HEK293 (cell line): ENCODE measurements around the gene TAAR9.

Source experiments
- CTCF ChIA-PET: fragments of 350-600 bp; formaldehyde crosslinking; extraction: SDS; loops from one replicate; lab custom pipeline; 2021; ENCODE audit warnings: antibody characterized with exemption; lab: Yijun Ruan, JAX
- POLR2A ChIA-PET: fragments of 300-600 bp; formaldehyde crosslinking; extraction: SDS; loops from one replicate; lab custom pipeline; 2020; ENCODE audit warnings: antibody characterized with exemption, inconsistent platforms; lab: Yijun Ruan, JAX
- H3K27ac ChIP-seq: fragments of 200-500 bp; sonication (Bioruptor generic); 2 replicates; pipeline ENCODE4 v1.5.1; 2014; ENCODE audit warnings: low read depth, low read length, control low read depth, inconsistent platforms; ENCODE audit errors: extremely low read depth
- H3K36me3 ChIP-seq, 2 experiments: fragments of 200-500 bp in 1 of 2; sonication (Bioruptor generic) in 1 of 2; 1 replicate in 1 of 2; 2 replicates in 1 of 2; pipeline ENCODE4 v1.5.1; 2014 to 2017; ENCODE audit warnings: inconsistent platforms in 2 of 2, low read length in 2 of 2; ENCODE audit not compliant: control insufficient read depth in 2 of 2, insufficient read depth in 1 of 2
- H3K4me1 ChIP-seq: fragments of 200-500 bp; sonication (Bioruptor generic); 2 replicates; pipeline ENCODE4 v1.5.1; 2014; ENCODE audit warnings: mild to moderate bottlenecking, low read length, inconsistent platforms; ENCODE audit not compliant: control insufficient read depth, insufficient read depth
- H3K4me3 ChIP-seq: 2 replicates; pipeline ENCODE4 v1.5.1; 2011; ENCODE audit warnings: low read depth, mild to moderate bottlenecking, control low read depth, low read length, moderate library complexity
- H3K9me3 ChIP-seq: fragments of 200-500 bp; sonication (Bioruptor generic); 2 replicates; pipeline ENCODE4 v1.5.1; 2014; ENCODE audit warnings: low read depth, low read length, inconsistent platforms; ENCODE audit not compliant: control insufficient read depth, insufficient read depth
- EGR2 ChIP-seq: fragments of 450-650 bp; formaldehyde crosslinking; IDR thresholded peaks from 2 replicates; pipeline ENCODE4 v1.5.1; 2016; ENCODE audit warnings: low read depth, missing biosample characterization, missing genetic modification characterization
- FEZF1 ChIP-seq: fragments of 450-650 bp; formaldehyde crosslinking; IDR thresholded peaks from 2 replicates; pipeline ENCODE4 v1.5.1; 2016; ENCODE audit warnings: missing biosample characterization, missing genetic modification characterization
- GLIS1 ChIP-seq: fragments of 450-650 bp; formaldehyde crosslinking; IDR thresholded peaks from 2 replicates; pipeline ENCODE4 v1.5.1; 2016; ENCODE audit warnings: missing biosample characterization, missing genetic modification characterization
- IKZF3 ChIP-seq: fragments of 450-650 bp; IDR thresholded peaks from 2 replicates; pipeline ENCODE4 v1.5.0; 2018; ENCODE audit warnings: missing biosample characterization, mild to moderate bottlenecking, missing genetic modification characterization, moderate library complexity
- SP2 ChIP-seq: fragments of 450-650 bp; formaldehyde crosslinking; IDR thresholded peaks from 2 replicates; pipeline ENCODE4 v1.5.1; 2016; ENCODE audit warnings: missing biosample characterization, missing genetic modification characterization
- SP7 ChIP-seq: fragments of 450-650 bp; formaldehyde crosslinking; IDR thresholded peaks from 2 replicates; pipeline ENCODE4 v1.5.1; 2016; ENCODE audit warnings: missing biosample characterization, missing genetic modification characterization
- WT1 ChIP-seq: fragments of 450-650 bp; formaldehyde crosslinking; IDR thresholded peaks from 2 replicates; pipeline ENCODE4 v1.5.1; 2016; ENCODE audit warnings: missing biosample characterization, missing genetic modification characterization
- ZBTB1 ChIP-seq: fragments of 450-650 bp; formaldehyde crosslinking; IDR thresholded peaks from 2 replicates; pipeline ENCODE4 v1.5.1; 2016; ENCODE audit warnings: missing biosample characterization, missing genetic modification characterization
- ZBTB48 ChIP-seq: fragments of 450-650 bp; formaldehyde crosslinking; IDR thresholded peaks from 2 replicates; pipeline ENCODE4 v1.5.1; 2016; ENCODE audit warnings: missing biosample characterization, missing genetic modification characterization
- ZEB2 ChIP-seq: fragments of 450-650 bp; formaldehyde crosslinking; IDR thresholded peaks from 2 replicates; pipeline ENCODE4 v1.5.1; 2016; ENCODE audit warnings: missing biosample characterization, missing genetic modification characterization
- ZFP69B ChIP-seq: fragments of 450-650 bp; formaldehyde crosslinking; IDR thresholded peaks from 2 replicates; pipeline ENCODE4 v1.5.1; 2016; ENCODE audit warnings: missing biosample characterization, missing genetic modification characterization
- ZNF221 ChIP-seq: fragments of 450-650 bp; formaldehyde crosslinking; IDR thresholded peaks from 2 replicates; pipeline ENCODE4 v1.5.1; 2017; ENCODE audit warnings: missing biosample characterization, missing genetic modification characterization, borderline replicate concordance
- ZNF292 ChIP-seq: fragments of 450-650 bp; formaldehyde crosslinking; IDR thresholded peaks from 2 replicates; pipeline ENCODE4 v1.5.1; 2016; ENCODE audit warnings: low read depth, missing biosample characterization, missing genetic modification characterization, borderline replicate concordance
- ZNF311 ChIP-seq: fragments of 450-650 bp; formaldehyde crosslinking; IDR thresholded peaks from 2 replicates; pipeline ENCODE4 v1.5.1; 2017; ENCODE audit warnings: missing biosample characterization, missing genetic modification characterization, borderline replicate concordance
- ZNF391 ChIP-seq: fragments of 450-650 bp; formaldehyde crosslinking; IDR thresholded peaks from 2 replicates; pipeline ENCODE4 v1.5.1; 2016; ENCODE audit warnings: low read depth, missing biosample characterization, missing genetic modification characterization, borderline replicate concordance
- ZNF394 ChIP-seq: fragments of 450-650 bp; formaldehyde crosslinking; IDR thresholded peaks from 2 replicates; pipeline ENCODE4 v1.5.1; 2016; ENCODE audit warnings: missing biosample characterization, missing genetic modification characterization, mild to moderate bottlenecking, moderate library complexity, borderline replicate concordance
- ZNF404 ChIP-seq: fragments of 450-650 bp; formaldehyde crosslinking; IDR thresholded peaks from 2 replicates; pipeline ENCODE4 v1.5.1; 2017; ENCODE audit warnings: missing biosample characterization, missing genetic modification characterization
- ZNF423 ChIP-seq: fragments of 450-650 bp; formaldehyde crosslinking; IDR thresholded peaks from 2 replicates; pipeline ENCODE4 v1.5.1; 2016; ENCODE audit warnings: missing biosample characterization, missing genetic modification characterization
- ZNF629 ChIP-seq: fragments of 450-650 bp; formaldehyde crosslinking; IDR thresholded peaks from 2 replicates; pipeline ENCODE4 v1.5.1; 2017; ENCODE audit warnings: missing biosample characterization, missing genetic modification characterization
- ZNF654 ChIP-seq: fragments of 450-650 bp; formaldehyde crosslinking; IDR thresholded peaks from 2 replicates; pipeline ENCODE4 v1.5.1; 2016; ENCODE audit warnings: low read depth, missing biosample characterization, missing genetic modification characterization
- ZNF660 ChIP-seq: fragments of 450-650 bp; IDR thresholded peaks from 2 replicates; pipeline ENCODE4 v1.5.1; 2018; ENCODE audit warnings: missing biosample characterization, mild to moderate bottlenecking, missing genetic modification characterization
- TF ChIP-seq, protein P1 (sequence below): fragments of 450-650 bp; formaldehyde crosslinking; IDR thresholded peaks from 2 replicates; pipeline ENCODE4 v1.5.1; 2017; ENCODE audit warnings: missing biosample characterization, mild to moderate bottlenecking, missing genetic modification characterization, moderate library complexity
- TF ChIP-seq, protein P2 (sequence below): fragments of 450-650 bp; formaldehyde crosslinking; IDR thresholded peaks from 2 replicates; pipeline ENCODE4 v1.5.1; 2016; ENCODE audit warnings: missing biosample characterization, missing genetic modification characterization
- TF ChIP-seq, protein P3 (sequence below): fragments of 450-650 bp; formaldehyde crosslinking; IDR thresholded peaks from 2 replicates; pipeline ENCODE4 v1.5.1; 2016; ENCODE audit warnings: missing biosample characterization, missing genetic modification characterization
- TF ChIP-seq, protein P4 (sequence below): fragments of 450-650 bp; formaldehyde crosslinking; IDR thresholded peaks from 2 replicates; pipeline ENCODE4 v1.5.1; 2016; ENCODE audit warnings: missing biosample characterization, missing genetic modification characterization

The TAAR9 gene

DNA sequence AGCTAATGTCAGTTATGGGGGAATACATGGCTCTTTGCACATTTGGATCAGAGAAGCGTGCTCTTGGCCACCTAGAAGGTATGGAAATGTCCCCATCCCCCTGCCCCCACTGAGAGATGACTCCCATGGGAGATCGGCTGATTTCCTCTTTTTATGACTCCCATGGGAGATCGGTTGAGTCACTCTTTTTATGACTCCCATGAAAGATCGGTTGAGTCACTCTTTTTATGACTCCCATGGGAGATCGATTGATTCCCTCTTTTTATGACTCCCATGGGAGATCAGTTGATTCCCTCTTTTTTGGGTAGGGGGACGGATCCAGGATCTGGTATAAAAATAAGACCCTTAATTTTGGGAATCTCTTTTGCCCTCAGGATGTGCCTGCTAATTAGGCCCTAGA lies 10.3 kb upstream of the TAAR9 start (continued):
- TF ChIP-seq SP7 (tag by site-specific recombination) (peak; percentile 76), SP2 (tag by site-specific recombination) (no peak), ZNF394 (tag by site-specific recombination) (peak; percentile 74), ZFP69B (tag by site-specific recombination) (0 out of 2 replicates have a peak, but pooled peaks have one; percentile 39), GLIS1 (tag by site-specific recombination) (peak; percentile 75), ZNF391 (tag by site-specific recombination) (peak; percentile 84; the same call in 1 of the 2 replicates), EGR2 (tag by site-specific recombination) (no peak), ZNF660 (tag by site-specific recombination) (0 out of 2 replicates have a peak, but pooled peaks have one; percentile 59), ZNF629 (tag by site-specific recombination) (peak; percentile 91), ZBTB1 (tag by site-specific recombination) (peak; percentile 75; the same call in 1 of the 2 replicates), IKZF3 (tag by site-specific recombination) (peak; percentile 91), ZNF292 (tag by site-specific recombination) (no peak), ZBTB48 (tag by site-specific recombination) (no peak), ZNF423 (tag by site-specific recombination) (peak; percentile 68), WT1 (peak; percentile 91)
- TF ChIP-seq, protein P1, sequence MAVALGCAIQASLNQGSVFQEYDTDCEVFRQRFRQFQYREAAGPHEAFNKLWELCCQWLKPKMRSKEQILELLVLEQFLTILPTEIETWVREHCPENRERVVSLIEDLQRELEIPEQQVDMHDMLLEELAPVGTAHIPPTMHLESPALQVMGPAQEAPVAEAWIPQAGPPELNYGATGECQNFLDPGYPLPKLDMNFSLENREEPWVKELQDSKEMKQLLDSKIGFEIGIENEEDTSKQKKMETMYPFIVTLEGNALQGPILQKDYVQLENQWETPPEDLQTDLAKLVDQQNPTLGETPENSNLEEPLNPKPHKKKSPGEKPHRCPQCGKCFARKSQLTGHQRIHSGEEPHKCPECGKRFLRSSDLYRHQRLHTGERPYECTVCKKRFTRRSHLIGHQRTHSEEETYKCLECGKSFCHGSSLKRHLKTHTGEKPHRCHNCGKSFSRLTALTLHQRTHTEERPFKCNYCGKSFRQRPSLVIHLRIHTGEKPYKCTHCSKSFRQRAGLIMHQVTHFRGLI (tag by site-specific recombination): peak; percentile 28; the same call in 1 of the 2 replicates
- TF ChIP-seq, protein P2, sequence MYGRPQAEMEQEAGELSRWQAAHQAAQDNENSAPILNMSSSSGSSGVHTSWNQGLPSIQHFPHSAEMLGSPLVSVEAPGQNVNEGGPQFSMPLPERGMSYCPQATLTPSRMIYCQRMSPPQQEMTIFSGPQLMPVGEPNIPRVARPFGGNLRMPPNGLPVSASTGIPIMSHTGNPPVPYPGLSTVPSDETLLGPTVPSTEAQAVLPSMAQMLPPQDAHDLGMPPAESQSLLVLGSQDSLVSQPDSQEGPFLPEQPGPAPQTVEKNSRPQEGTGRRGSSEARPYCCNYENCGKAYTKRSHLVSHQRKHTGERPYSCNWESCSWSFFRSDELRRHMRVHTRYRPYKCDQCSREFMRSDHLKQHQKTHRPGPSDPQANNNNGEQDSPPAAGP (tag by site-specific recombination): peak; percentile 50; the same call in 1 of the 2 replicates

DNA sequence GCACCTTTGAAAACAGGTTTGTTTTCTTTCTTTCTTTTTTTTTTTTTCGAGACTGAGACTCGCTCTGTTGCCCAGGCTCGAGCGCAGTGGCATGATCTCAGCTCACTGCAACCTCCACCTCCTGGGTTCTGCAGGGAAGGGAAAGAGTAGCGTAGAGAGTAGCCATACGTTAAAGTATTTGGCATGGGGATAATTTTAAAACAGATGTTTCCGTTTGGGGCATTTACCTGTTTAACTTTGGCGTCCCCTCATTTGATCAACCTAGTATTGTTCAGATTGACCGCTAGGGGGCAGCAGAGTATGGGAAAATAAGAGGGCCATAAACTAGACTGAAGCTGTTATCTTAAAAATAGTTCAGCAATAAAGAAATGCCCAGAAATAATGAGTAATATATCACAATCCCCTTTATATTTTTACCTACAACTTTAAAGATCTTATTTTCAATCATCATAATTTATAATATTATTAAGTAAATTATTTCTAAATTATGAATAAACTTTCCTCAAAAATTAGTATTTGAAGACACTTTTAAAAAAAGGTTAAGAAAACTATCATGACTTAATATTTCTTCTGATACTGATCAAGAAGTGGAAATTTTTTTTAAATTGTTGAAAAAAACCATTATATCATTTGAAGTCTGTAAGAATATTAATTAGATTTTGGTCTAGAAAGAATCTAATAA lies 7.6 kb upstream of the TAAR9 start:
- POLR2A ChIA-PET: no interaction called here

More for the DNA sequence above, 7.6 kb upstream of the TAAR9 start:
- peaks cover 5% of the 10 kb centered on the region; the same call in 1 of the 2 replicates for H3K4me1 ChIP-seq
- no peak for TF ChIP-seq FEZF1 (tag by site-specific recombination)
- no peak for TF ChIP-seq ZNF221 (tag by site-specific recombination)
- TF ChIP-seq ZNF404 (tag by site-specific recombination): no peak
- TF ChIP-seq, protein P3, sequence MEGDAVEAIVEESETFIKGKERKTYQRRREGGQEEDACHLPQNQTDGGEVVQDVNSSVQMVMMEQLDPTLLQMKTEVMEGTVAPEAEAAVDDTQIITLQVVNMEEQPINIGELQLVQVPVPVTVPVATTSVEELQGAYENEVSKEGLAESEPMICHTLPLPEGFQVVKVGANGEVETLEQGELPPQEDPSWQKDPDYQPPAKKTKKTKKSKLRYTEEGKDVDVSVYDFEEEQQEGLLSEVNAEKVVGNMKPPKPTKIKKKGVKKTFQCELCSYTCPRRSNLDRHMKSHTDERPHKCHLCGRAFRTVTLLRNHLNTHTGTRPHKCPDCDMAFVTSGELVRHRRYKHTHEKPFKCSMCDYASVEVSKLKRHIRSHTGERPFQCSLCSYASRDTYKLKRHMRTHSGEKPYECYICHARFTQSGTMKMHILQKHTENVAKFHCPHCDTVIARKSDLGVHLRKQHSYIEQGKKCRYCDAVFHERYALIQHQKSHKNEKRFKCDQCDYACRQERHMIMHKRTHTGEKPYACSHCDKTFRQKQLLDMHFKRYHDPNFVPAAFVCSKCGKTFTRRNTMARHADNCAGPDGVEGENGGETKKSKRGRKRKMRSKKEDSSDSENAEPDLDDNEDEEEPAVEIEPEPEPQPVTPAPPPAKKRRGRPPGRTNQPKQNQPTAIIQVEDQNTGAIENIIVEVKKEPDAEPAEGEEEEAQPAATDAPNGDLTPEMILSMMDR (tag by site-specific recombination): peak; percentile 56
- TF ChIP-seq, protein P4, sequence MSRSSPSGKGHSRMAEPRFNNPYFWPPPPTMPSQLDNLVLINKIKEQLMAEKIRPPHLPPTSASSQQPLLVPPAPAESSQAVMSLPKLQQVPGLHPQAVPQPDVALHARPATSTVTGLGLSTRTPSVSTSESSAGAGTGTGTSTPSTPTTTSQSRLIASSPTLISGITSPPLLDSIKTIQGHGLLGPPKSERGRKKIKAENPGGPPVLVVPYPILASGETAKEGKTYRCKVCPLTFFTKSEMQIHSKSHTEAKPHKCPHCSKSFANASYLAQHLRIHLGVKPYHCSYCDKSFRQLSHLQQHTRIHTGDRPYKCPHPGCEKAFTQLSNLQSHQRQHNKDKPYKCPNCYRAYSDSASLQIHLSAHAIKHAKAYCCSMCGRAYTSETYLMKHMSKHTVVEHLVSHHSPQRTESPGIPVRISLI (tag by site-specific recombination): 0 out of 2 replicates have a peak, but pooled peaks have one; percentile 24
- 0 out of 2 replicates have a peak, but pooled peaks have one; percentile 33 for TF ChIP-seq ZEB2
- peak; percentile 80 for TF ChIP-seq ZNF654 (tag by site-specific recombination)
- peak; percentile 56; the same call in 1 of the 2 replicates for TF ChIP-seq ZNF660 (tag by site-specific recombination)
- no peak for TF ChIP-seq ZNF311 (tag by site-specific recombination)
- no peaks in the 10 kb centered on the region for H3K9me3 ChIP-seq
- CTCF ChIA-PET: interaction anchor here (0.5 to 2.9 kb wide), 45 partner anchors 8 to 1390 kb away, joined by 3 to 20 read pairs (median 3); partner anchors contain the start of genes TAAR8, TAAR9 and VNN1
- H3K36me3 ChIP-seq: no peaks in the 10 kb centered on the region
- H3K4me3 ChIP-seq: peak overlapping the region; percentile 25; the same call in 1 of the 2 replicates
- H3K27ac ChIP-seq: no peak overlapping the region
